ENCODE measurements around the gene PCGF1. TPM values are rescaled to one million over a fixed set of nuclear protein-coding genes. Genes with fewer than 3 reads are reported as not detected.
"Not testable (repeated sequence)": the region's sequence is repeated elsewhere in the genome, so short reads cannot be mapped to it uniquely, and the experiment has no call there.

The PCGF1 gene
- polyA plus RNA-seq, 1 donor, result 25.5 TPM

DNA sequence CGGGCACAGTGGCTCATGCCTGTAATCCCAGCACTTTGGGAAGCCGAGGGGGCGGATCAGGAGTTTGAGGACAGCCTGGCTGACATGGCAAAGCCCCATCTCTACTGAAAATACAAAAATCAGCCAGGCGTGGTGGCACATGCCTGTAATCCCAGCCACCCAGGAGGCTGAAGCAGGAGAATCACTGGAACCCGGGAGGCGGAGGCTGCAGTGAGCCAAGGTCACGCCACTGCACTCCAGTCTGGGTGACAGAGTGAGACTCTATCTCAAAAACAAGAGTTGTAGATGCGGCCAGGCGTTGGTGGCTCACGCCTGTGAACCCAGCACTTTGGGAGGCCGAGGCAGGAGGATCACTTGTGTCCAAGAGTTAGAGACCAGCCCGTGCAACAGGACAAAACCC lies 36.8 kb downstream of the PCGF1 start:
- not testable (repeated sequence) for H3K27ac ChIP-seq (ENCODE audit: low read length); H3K4me3 ChIP-seq (ENCODE audit: low read length); DNase-seq; H3K9me3 ChIP-seq (ENCODE audit: control insufficient read depth, low read depth, low read length); H3K27me3 ChIP-seq (ENCODE audit: control insufficient read depth, insufficient read depth, low read length)
- peaks cover 13% of the 10 kb centered on the region for H3K4me1 ChIP-seq (ENCODE audit: control insufficient read depth, insufficient read depth, low read length)
- WGBS (ENCODE audit: insufficient coverage, low lambda C conversion rate), result no CpG with 5 or more reads among the region's 12 CpGs
- peaks cover 16% of the 10 kb centered on the region for H3K36me3 ChIP-seq (ENCODE audit: control insufficient read depth, insufficient read depth, low read length)

- Histone ChIP-seq H3K4me1 (ENCODE audit: control insufficient read depth, insufficient read depth, low read length) (peaks cover 16% of the 10 kb centered on the region), H3K4me3 (ENCODE audit: low read length) (peak overlapping the region; percentile 90), H3K27ac (ENCODE audit: low read length) (peak overlapping the region; percentile 75), H3K9me3 (ENCODE audit: control insufficient read depth, low read depth, low read length) (no peaks in the 10 kb centered on the region), H3K36me3 (ENCODE audit: control insufficient read depth, insufficient read depth, low read length) (peaks cover 24% of the 10 kb centered on the region), H3K27me3 (ENCODE audit: control insufficient read depth, insufficient read depth, low read length) (no peaks in the 10 kb centered on the region)
- WGBS (ENCODE audit: insufficient coverage, low lambda C conversion rate), result no CpG with 5 or more reads among the region's 13 CpGs
- DNase-seq, result peak in 1 of 2 donors; percentile 39
Measured at GRCh38 chr2:74464406-74464805, 43.1 kb downstream of the PCGF1 start.

DNA sequence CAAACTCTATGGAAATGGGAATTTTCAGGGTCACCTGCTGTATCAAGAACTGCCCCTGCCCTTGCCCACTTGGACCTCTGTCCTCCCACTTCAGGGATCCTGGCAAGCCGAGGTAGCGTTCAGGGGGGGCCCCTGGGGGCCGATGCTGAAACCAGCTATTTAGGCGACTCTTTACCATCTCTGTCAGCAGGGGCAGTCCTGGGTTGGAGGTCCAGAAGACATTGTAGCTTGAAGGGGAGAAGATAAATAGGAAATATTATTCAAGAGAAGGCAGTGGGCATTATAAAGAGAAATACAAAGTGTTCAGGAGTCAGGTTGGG lies 44.7 kb downstream of the PCGF1 start:
- Histone ChIP-seq H3K4me1 (ENCODE audit: control insufficient read depth, insufficient read depth, low read length) (peaks cover 21% of the 10 kb centered on the region), H3K9me3 (ENCODE audit: control insufficient read depth, low read depth, low read length) (no peaks in the 10 kb centered on the region), H3K27me3 (ENCODE audit: control insufficient read depth, insufficient read depth, low read length) (no peaks in the 10 kb centered on the region), H3K27ac (ENCODE audit: low read length) (peak overlapping the region; percentile 11), H3K4me3 (ENCODE audit: low read length) (no peak overlapping the region), H3K36me3 (ENCODE audit: control insufficient read depth, insufficient read depth, low read length) (peaks cover 24% of the 10 kb centered on the region)
- no peak for DNase-seq
- no CpG with 5 or more reads among the region's 4 CpGs for WGBS (ENCODE audit: insufficient coverage, low lambda C conversion rate)

- DNase-seq, result no peak
Measured at GRCh38 chr2:74462054-74462785, 45.3 kb downstream of the PCGF1 start.

GRCh38 chr2:74461187-74462053 lies 46.1 kb downstream of the PCGF1 start:
- WGBS (ENCODE audit: insufficient coverage, low lambda C conversion rate), result 82% methylated on average over 3 of the region's 27 CpGs
- H3K4me3 ChIP-seq (ENCODE audit: low read length), result no peak overlapping the region
- peaks cover 24% of the 10 kb centered on the region for H3K36me3 ChIP-seq (ENCODE audit: control insufficient read depth, insufficient read depth, low read length)
- no peaks in the 10 kb centered on the region for H3K9me3 ChIP-seq (ENCODE audit: control insufficient read depth, low read depth, low read length)
- peaks cover 27% of the 10 kb centered on the region for H3K4me1 ChIP-seq (ENCODE audit: control insufficient read depth, insufficient read depth, low read length)
- no peak for DNase-seq
- H3K27me3 ChIP-seq (ENCODE audit: control insufficient read depth, insufficient read depth, low read length), result no peaks in the 10 kb centered on the region
- H3K27ac ChIP-seq (ENCODE audit: low read length), result no peak overlapping the region

More at GRCh38 chr2:74462054-74462785, 45.3 kb downstream of the PCGF1 start:
- no peaks in the 10 kb centered on the region for H3K9me3 ChIP-seq (ENCODE audit: control insufficient read depth, low read depth, low read length)
- H3K27me3 ChIP-seq (ENCODE audit: control insufficient read depth, insufficient read depth, low read length), result no peaks in the 10 kb centered on the region
- WGBS (ENCODE audit: insufficient coverage, low lambda C conversion rate), result no CpG with 5 or more reads among the region's 20 CpGs
- no peak overlapping the region for H3K27ac ChIP-seq (ENCODE audit: low read length)
- no peak overlapping the region for H3K4me3 ChIP-seq (ENCODE audit: low read length)
- peaks cover 24% of the 10 kb centered on the region for H3K36me3 ChIP-seq (ENCODE audit: control insufficient read depth, insufficient read depth, low read length)
- peaks cover 21% of the 10 kb centered on the region for H3K4me1 ChIP-seq (ENCODE audit: control insufficient read depth, insufficient read depth, low read length)

GRCh38 chr2:74460187-74460586 lies 47.3 kb downstream of the PCGF1 start:
- H3K27ac ChIP-seq (ENCODE audit: low read length); H3K4me3 ChIP-seq (ENCODE audit: low read length); H3K27me3 ChIP-seq (ENCODE audit: control insufficient read depth, insufficient read depth, low read length); H3K9me3 ChIP-seq (ENCODE audit: control insufficient read depth, low read depth, low read length); DNase-seq: not testable (repeated sequence)
- Histone ChIP-seq H3K36me3 (ENCODE audit: control insufficient read depth, insufficient read depth, low read length) (peaks cover 24% of the 10 kb centered on the region), H3K4me1 (ENCODE audit: control insufficient read depth, insufficient read depth, low read length) (peaks cover 38% of the 10 kb centered on the region)
- WGBS (ENCODE audit: insufficient coverage, low lambda C conversion rate), result no CpG with 5 or more reads among the region's 10 CpGs

DNA sequence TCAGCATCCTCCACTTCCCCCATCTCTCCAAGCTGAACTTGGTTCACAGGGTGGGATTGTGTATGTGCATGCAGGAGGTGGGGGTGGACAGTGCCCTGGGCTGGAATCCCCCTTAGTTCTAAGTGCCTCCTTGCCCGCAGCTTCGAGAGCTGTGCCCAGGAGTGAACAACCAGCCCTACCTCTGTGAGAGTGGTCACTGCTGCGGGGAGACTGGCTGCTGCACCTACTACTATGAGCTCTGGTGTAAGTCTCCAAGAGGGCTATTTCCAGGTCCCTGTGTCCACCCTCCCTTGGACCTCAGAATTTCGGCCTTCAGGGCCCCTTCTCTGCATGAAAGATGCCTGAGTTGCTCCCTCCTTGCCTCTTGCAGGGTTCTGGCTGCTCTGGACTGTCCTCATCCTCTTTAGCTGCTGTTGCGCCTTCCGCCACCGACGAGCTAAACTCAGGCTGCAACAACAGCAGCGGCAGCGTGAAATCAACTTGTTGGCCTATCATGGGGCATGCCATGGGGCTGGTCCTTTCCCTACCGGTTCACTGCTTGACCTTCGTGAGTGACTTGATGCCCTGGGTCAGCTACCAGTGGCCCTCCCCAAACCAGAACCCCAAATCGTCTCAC lies 47.9 kb downstream of the PCGF1 start:
- H3K9me3 ChIP-seq (ENCODE audit: control insufficient read depth, low read depth, low read length); H3K27ac ChIP-seq (ENCODE audit: low read length); H3K27me3 ChIP-seq (ENCODE audit: control insufficient read depth, insufficient read depth, low read length); DNase-seq: not testable (repeated sequence)
- H3K4me1 ChIP-seq (ENCODE audit: control insufficient read depth, insufficient read depth, low read length), result peaks cover 38% of the 10 kb centered on the region
- peaks cover 24% of the 10 kb centered on the region for H3K36me3 ChIP-seq (ENCODE audit: control insufficient read depth, insufficient read depth, low read length)
- peak overlapping the region; percentile 66 for H3K4me3 ChIP-seq (ENCODE audit: low read length)
- no CpG with 5 or more reads among the region's 13 CpGs for WGBS (ENCODE audit: insufficient coverage, low lambda C conversion rate)

- Histone ChIP-seq H3K27ac (ENCODE audit: low read length) (peak overlapping the region; percentile 34), H3K27me3 (ENCODE audit: control insufficient read depth, insufficient read depth, low read length) (no peaks in the 10 kb centered on the region), H3K36me3 (ENCODE audit: control insufficient read depth, insufficient read depth, low read length) (peaks cover 24% of the 10 kb centered on the region), H3K4me1 (ENCODE audit: control insufficient read depth, insufficient read depth, low read length) (peaks cover 35% of the 10 kb centered on the region), H3K9me3 (ENCODE audit: control insufficient read depth, low read depth, low read length) (no peaks in the 10 kb centered on the region), H3K4me3 (ENCODE audit: low read length) (peak overlapping the region; percentile 66)
- WGBS (ENCODE audit: insufficient coverage, low lambda C conversion rate), result no CpG with 5 or more reads among the region's 10 CpGs
- DNase-seq, result no peak
Measured at GRCh38 chr2:74458938-74459363, 48.5 kb downstream of the PCGF1 start.

DNA sequence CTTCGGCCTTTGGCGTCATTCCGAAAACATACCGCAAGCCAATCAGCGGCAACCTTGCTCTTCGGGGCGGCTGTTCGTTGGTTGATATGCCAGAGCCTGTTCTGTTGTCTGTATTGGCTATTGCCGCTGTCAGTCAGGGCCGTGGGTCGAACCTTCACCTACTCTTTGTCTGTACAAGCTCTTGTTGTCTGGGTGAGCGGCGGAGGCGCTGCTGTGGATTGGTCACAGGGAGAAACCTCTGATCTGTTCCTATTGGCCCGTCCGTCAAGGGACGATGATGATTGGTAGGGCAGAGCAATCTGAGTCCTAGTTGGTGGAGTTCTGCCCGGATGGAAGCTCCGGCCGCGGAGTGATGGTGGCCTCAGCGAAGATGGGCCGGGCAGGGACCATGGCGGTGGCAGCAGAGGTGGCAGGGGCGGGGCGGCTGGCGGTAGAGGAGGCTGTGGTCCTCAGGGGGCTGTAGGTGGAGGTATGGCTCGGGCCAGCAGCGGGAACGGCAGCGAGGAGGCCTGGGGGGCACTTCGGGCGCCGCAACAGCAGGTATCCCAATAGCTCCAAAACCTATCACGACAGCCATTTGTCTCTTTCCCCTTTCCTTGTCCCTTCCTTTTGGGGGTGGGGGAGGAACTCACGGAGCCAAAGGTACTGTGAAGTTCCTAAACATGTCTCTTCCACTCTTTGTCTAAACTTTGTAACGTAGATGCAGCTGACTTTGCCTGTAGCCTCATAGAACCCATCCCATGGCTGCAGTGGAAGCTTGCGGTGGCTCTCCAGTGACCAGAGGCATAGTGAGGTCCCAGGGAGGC lies 49.2 kb downstream of the PCGF1 start, which contains the start of gene WBP1:
WBP1 (plus strand) TSS at position 307 of the 806 bp plus-strand sequence; CDS start at position 472, 165 bp downstream.
- H3K27me3 ChIP-seq (ENCODE audit: control insufficient read depth, insufficient read depth, low read length), result no peaks in the 10 kb centered on the region
- peak; percentile 100 for DNase-seq
- peaks cover 24% of the 10 kb centered on the region for H3K36me3 ChIP-seq (ENCODE audit: control insufficient read depth, insufficient read depth, low read length)
- no peaks in the 10 kb centered on the region for H3K9me3 ChIP-seq (ENCODE audit: control insufficient read depth, low read depth, low read length)
- WGBS (ENCODE audit: insufficient coverage, low lambda C conversion rate), result no CpG with 5 or more reads among the region's 38 CpGs
- H3K4me3 ChIP-seq (ENCODE audit: low read length), result peak within 1 kb of the TSS; percentile 93
- peak within 1 kb of the TSS; percentile 100 for H3K27ac ChIP-seq (ENCODE audit: low read length)
- H3K4me1 ChIP-seq (ENCODE audit: control insufficient read depth, insufficient read depth, low read length), result peaks cover 32% of the 10 kb centered on the region
